GM18508 (cell line): ENCODE results near the gene ZNF821.
"Not testable (repeated sequence)": the region's sequence is repeated elsewhere in the genome, so short reads cannot be mapped to it uniquely, and the experiment has no call there.

Source experiments
- ATAC-seq: cut with Tn5 transposase; IDR thresholded peaks from one replicate; pipeline ENCODE4 v1.9.1; 2021; ENCODE audit warnings: moderate number of reproducible peaks; ENCODE audit not compliant: insufficient read depth, unreplicated experiment

The ZNF821 gene

DNA sequence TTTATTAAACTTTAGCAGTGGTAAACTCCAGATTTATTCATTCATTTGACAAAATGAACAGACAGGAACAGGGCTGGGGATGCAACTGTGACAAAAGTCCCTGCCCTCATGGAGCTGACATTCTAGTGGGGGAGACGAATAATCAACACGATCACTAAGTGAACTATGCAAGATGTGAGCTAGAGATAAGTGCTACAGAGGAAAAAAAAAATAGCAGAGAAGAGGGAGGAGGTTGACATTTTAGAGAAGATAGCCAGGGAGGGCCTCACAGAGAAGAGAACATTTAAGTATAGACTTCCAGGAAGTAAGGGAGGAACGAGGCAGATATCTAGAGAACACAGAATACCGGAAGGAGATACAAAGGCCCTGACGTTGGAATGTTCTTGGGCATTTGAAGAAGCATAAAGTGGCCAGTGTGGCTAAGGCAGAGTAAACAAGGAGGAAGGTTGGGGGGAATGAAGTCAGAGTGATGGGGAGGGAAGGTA lies 57.4 kb downstream of the ZNF821 start:
- ATAC-seq, result no peak

DNA sequence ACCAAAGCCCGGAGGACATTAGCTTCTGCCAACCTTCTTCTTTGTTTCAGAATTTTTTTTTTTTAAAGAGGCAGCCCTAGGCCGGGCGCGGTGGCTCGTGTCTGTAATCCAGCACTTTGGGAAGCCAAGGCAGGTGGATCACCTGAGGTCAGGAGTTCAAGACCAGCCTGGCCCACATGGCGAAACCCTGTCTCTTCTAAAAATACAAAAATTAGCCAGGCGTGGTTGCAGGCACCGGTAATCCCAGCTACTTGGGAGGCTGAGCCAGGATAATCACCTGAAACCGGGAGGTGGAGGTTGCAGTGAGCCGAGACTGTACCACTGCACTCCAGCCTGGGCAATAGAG lies 66.9 kb downstream of the ZNF821 start:
- not testable (repeated sequence) for ATAC-seq

DNA sequence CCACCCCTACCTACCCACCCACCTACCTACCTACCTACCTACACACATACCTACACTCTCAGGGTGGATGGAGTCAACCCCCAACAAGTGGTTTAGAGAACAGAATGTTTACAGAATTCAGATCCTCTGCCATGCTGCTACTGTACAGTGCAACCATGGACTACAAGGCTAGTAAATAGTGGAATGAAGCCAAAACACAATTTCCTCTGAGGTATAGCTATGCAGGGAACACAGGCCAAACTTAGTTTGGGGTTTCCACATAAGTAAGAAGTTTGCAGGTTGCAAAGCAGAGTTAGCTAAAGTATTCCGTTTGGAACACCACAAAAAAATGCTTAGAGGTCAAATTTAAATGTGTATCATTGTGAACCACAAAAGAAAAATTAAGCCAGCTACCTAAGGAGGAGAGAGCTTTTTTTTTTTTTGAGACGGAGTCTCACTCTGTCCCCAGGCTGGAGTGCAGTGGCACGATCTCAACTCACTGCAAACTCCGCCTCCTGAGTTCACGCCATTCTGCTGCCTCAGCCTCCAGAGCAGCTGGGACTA lies 72.7 kb downstream of the ZNF821 start:
- ATAC-seq, result no peak

DNA sequence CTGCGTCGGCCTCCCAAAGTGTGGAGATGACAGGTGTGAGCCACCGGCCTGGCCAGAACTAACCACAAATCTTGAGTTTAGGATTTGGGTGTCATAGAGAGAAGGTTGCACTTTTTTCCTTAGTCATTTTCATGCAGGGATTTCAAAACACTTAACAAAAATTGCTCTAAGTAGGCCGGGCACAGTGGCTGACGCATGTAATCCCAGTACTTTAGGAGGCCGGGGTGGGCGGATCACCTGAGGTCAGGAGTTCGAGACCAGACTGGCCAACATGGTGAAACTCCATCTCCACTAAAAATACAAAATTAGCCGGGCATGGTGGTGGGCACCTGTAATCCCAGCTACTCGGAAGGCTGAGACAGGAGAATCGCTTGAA lies 73.8 kb downstream of the ZNF821 start:
- not testable (repeated sequence) for ATAC-seq
